Neural crest cell (in vitro differentiated cells): Measurements from ENCODE around the gene FGD3. TPM values are rescaled to one million over a fixed set of nuclear protein-coding genes. Genes with fewer than 3 reads are reported as not detected.
A peak's percentile ranks its signal among the peaks of the same experiment; 100 is the strongest.

ENCODE experiments used
- DNase-seq: peaks from one replicate; pipeline ENCODE4 v3.0.0; 2021; ENCODE audit warnings: low read depth, mixed read lengths, low spot score
- H3K27ac Mint-ChIP-seq: one replicate; pipeline ENCODE4 v1.8.0; 2021; ENCODE audit warnings: mild to moderate bottlenecking, mixed read lengths; ENCODE audit not compliant: unreplicated experiment
- H3K27me3 Mint-ChIP-seq: 2 replicates; pipeline ENCODE4 v1.8.0; 2021; ENCODE audit warnings: low read depth, mild to moderate bottlenecking, mixed read lengths
- H3K36me3 Mint-ChIP-seq: 2 replicates; pipeline ENCODE4 v1.8.0; 2021; ENCODE audit warnings: low read depth, mild to moderate bottlenecking, mixed read lengths
- H3K4me1 Mint-ChIP-seq: 2 replicates; pipeline ENCODE4 v1.8.0; 2021; ENCODE audit warnings: mixed read lengths
- H3K4me3 Mint-ChIP-seq: one replicate; pipeline ENCODE4 v1.8.0; 2021; ENCODE audit warnings: mild to moderate bottlenecking, mixed read lengths
- H3K9me3 Mint-ChIP-seq: 2 replicates; pipeline ENCODE4 v1.8.0; 2021; ENCODE audit warnings: mixed read lengths
- CTCF ChIP-seq: fragments of 200-600 bp; sonication (generic); conservative IDR thresholded peaks from 2 replicates; pipeline ENCODE4 v1.5.0; 2021; ENCODE audit warnings: antibody characterized with exemption, mild to moderate bottlenecking
- total RNA-seq: library from RNA; stranded (reverse); gene quantifications from 2 replicates; pipeline ENCODE4 v1.2.1, GENCODE V29; 2021

Gene FGD3
- total RNA-seq, 1 donor from 2014 or later = 4.1 TPM

DNA sequence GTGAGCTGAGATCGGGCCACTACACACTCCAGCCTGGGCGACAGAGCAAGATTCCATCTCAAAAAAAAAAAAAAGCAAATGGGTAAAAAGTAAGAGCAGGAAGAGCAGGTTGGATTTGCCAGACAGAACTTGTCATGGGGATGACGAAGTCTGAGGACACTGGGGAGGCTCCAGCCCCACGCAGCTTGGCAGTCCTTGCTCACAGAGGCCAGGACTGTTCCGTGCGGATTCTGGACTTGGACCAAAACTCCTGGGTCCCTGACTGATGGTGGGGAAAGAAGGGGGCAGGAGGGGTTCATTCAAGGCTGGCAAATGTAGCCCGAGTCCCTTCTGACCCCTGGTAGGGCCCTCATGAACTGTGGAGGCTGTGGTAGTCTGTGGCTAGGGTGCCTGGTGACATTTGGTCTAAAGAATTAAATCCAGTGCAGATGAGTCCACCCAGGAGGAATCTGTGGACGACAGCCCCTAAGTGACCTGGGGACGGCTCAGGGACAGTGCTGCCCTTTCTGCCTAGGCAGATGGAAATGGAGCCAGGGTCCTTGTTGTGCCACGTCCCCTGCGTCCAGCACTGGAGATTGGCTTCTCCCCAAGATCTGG lies 3.1 kb downstream of the FGD3 start:
- TF ChIP-seq CTCF = no peak
- H3K9me3 Mint-ChIP-seq = no peaks in the 10 kb centered on the region
- H3K27ac Mint-ChIP-seq = peak overlapping the region; percentile 78
- H3K4me3 Mint-ChIP-seq = no peak overlapping the region
- no peaks in the 10 kb centered on the region for H3K27me3 Mint-ChIP-seq
- no peak for DNase-seq
- H3K36me3 Mint-ChIP-seq = no peaks in the 10 kb centered on the region
- H3K4me1 Mint-ChIP-seq = peaks cover 32% of the 10 kb centered on the region

- no peak for TF ChIP-seq CTCF
- Mint-ChIP-seq H3K4me3 (peak overlapping the region; percentile 20), H3K27me3 (no peaks in the 10 kb centered on the region), H3K27ac (peak overlapping the region; percentile 71), H3K9me3 (no peaks in the 10 kb centered on the region), H3K4me1 (peaks cover 21% of the 10 kb centered on the region), H3K36me3 (no peaks in the 10 kb centered on the region)
- no peak for DNase-seq
Measured at GRCh38 chr9:92952906-92953610, 5.7 kb downstream of the FGD3 start.

GRCh38 chr9:92954049-92954861 lies 6.9 kb downstream of the FGD3 start:
- Mint-ChIP-seq H3K4me1 (peaks cover 14% of the 10 kb centered on the region), H3K9me3 (no peaks in the 10 kb centered on the region), H3K27me3 (no peaks in the 10 kb centered on the region), H3K36me3 (no peaks in the 10 kb centered on the region), H3K4me3 (no peak overlapping the region), H3K27ac (peak overlapping the region; percentile 20)
- no peak for TF ChIP-seq CTCF
- no peak for DNase-seq

DNA sequence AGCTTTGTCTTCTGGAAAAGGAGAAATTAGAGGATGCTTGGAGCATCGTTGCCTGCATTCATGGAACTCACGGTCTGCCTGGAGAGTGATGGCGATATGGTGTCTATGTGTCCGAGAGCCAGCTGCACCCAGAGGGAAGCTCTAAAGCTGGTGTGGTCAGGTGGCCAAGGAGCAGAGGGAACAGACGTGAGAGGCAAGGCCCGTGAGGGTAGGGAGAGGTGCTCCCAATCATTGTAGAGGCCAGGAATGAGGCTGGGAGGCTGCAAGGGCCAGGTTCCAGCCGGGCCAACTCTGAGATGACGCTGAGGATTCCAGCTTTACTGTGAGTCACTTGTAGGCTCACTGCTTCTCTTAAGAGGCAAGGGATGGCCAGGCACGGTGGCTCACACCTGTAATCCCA lies 7.6 kb downstream of the FGD3 start:
- Mint-ChIP-seq H3K9me3 (no peaks in the 10 kb centered on the region), H3K4me3 (no peak overlapping the region), H3K27ac (peak overlapping the region; percentile 20), H3K27me3 (no peaks in the 10 kb centered on the region), H3K36me3 (no peaks in the 10 kb centered on the region), H3K4me1 (peaks cover 14% of the 10 kb centered on the region)
- no peak for TF ChIP-seq CTCF
- no peak for DNase-seq

DNA sequence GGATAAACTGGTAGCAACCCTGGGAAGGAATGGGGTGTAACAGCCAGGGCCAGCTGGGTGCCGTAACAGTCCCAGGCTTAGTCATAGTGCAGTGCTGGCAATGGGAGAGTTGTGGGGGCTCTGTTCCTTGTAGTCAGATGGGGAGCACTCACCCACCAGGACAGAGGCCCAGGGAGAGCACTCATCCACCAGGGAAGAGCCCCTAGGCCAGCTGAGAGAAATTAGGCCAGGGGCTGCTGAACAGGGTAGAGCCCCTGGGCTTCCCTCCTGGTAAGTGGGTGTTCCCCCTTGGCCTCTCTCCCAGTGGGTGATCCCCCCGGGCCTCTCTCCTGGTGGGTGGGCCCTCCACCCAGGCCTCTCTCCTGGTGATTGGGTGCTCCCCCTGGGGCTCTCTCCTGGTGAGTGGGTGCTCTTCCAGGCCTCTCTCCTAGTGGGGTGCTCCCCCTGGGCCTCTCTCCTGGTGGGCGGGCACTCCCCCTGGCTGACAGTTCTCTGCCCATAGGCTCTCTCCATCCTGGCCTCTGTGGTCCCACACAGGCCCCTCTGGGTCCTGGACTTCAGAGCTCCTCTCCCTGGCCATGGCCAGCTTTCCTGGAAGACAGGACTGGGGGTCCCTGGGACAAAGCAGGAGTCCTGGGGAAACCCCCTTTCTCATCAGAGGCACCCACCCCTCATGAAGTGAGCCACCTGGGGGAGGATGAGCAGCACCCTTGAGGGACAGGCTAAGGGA lies 13.4 kb downstream of the FGD3 start:
- H3K9me3 Mint-ChIP-seq = no peaks in the 10 kb centered on the region
- no peak for DNase-seq
- no peak overlapping the region for H3K4me3 Mint-ChIP-seq
- no peaks in the 10 kb centered on the region for H3K36me3 Mint-ChIP-seq
- H3K4me1 Mint-ChIP-seq = peaks cover 23% of the 10 kb centered on the region
- H3K27ac Mint-ChIP-seq = no peak overlapping the region
- no peak for TF ChIP-seq CTCF
- H3K27me3 Mint-ChIP-seq = no peaks in the 10 kb centered on the region
